K562 (cell line): ENCODE data around the gene COL23A1. TPM values are rescaled to one million over a fixed set of nuclear protein-coding genes. Genes with fewer than 3 reads are reported as not detected.
A peak's percentile ranks its signal among the peaks of the same experiment; 100 is the strongest.

Experiments used
- ATAC-seq: fragments of 200-7000 bp; cut with Tn5 transposase; 3 replicates; pipeline ENCODE4 v1.9.1; 2020; ENCODE audit warnings: moderate library complexity
- BruUV-seq: library from RNA; stranded (reverse); fragments of 400-500 nt; replicated peaks from 2 replicates; lab custom pipeline; 2021; lab: Mats Ljungman, UMichigan
- CTCF ChIA-PET: fragments of 300-600 bp; formaldehyde crosslinking; extraction: SDS; loops from one replicate; lab custom pipeline; 2021; ENCODE audit warnings: low intra/inter-chr PET ratio; lab: Yijun Ruan, JAX
- POLR2A ChIA-PET: fragments of 300-600, 350-650 bp; sonication (Branson Sonifier 250); formaldehyde crosslinking; extraction: SDS; loops from one replicate; lab custom pipeline; 2021; ENCODE audit warnings: antibody characterized with exemption, inconsistent platforms; lab: Yijun Ruan, JAX
- DNase-seq, 4 experiments: peaks; one replicate each; pipeline versions ENCODE4 v3.0.0 to v3.0.0-alpha.2; 2011 to 2018; ENCODE audit warnings: low spot score in 3 of 4, mixed read lengths in 3 of 4; ENCODE audit errors: extremely low read depth in 1 of 4
- FAIRE-seq: peaks from 2 replicates; lab custom pipeline; 2011; peaks lifted over from hg19 to GRCh38; lab: Jason Lieb, UNC
- H2AFZ ChIP-seq: 2 replicates; pipeline ENCODE4 v1.6.0; 2011; ENCODE audit warnings: low read depth, low read length, control low read depth, inconsistent platforms
- H3K27ac ChIP-seq: fragments of 200-600 bp; 3 replicates; pipeline ENCODE4 v1.8.0; 2011; ENCODE audit warnings: low read depth, mild to moderate bottlenecking, control low read depth, inconsistent platforms, low read length, moderate library complexity, mixed read lengths; ENCODE audit errors: extremely low read depth
- H3K27me3 ChIP-seq, 2 experiments: fragments of 300-600 bp in 1 of 2; 2 replicates in 1 of 2; 3 replicates in 1 of 2; pipeline versions ENCODE4 v1.6.0 to v1.8.0; 2011; ENCODE audit warnings: inconsistent platforms in 2 of 2, low read length in 2 of 2, mild to moderate bottlenecking in 1 of 2, mixed read lengths in 1 of 2, moderate library complexity in 1 of 2; ENCODE audit not compliant: control insufficient read depth in 2 of 2, insufficient read depth in 2 of 2
- H3K36me3 ChIP-seq: fragments of 300-600 bp; 3 replicates; pipeline ENCODE4 v1.8.0; 2011; ENCODE audit warnings: mild to moderate bottlenecking, low read length, inconsistent platforms; ENCODE audit not compliant: control insufficient read depth, insufficient read depth
- H3K4me1 ChIP-seq, 2 experiments: fragments of 200-600 bp in 1 of 2; replicated peaks in 1 of 2; 2 replicates in 1 of 2; 3 replicates in 1 of 2; pipeline versions ENCODE4 v1.5.1 to v1.8.0; 2011; ENCODE audit warnings: inconsistent platforms in 2 of 2, low read length in 2 of 2, mild to moderate bottlenecking in 1 of 2, mixed read lengths in 1 of 2, moderate library complexity in 1 of 2; ENCODE audit not compliant: control insufficient read depth in 2 of 2, insufficient read depth in 2 of 2
- H3K4me2 ChIP-seq: 2 replicates; pipeline ENCODE4 v1.6.1; 2011; ENCODE audit warnings: low read length, control low read depth, inconsistent platforms, mixed read lengths; ENCODE audit not compliant: insufficient read depth
- H3K4me3 ChIP-seq: fragments of 200-600 bp; sonication (generic), shearing (Covaris generic); 2 replicates; pipeline ENCODE4 v1.5.1; 2016; ENCODE audit warnings: control low read depth, inconsistent platforms
- H3K79me2 ChIP-seq: fragments of 200-600 bp; 3 replicates; pipeline ENCODE4 v1.8.0; 2011; ENCODE audit warnings: low read length, inconsistent platforms; ENCODE audit not compliant: control insufficient read depth, insufficient read depth
- H3K9ac ChIP-seq, 2 experiments: 2 replicates each; pipeline versions ENCODE4 v1.6.0 to v1.6.1; 2011; ENCODE audit warnings: low read depth in 2 of 2, low read length in 2 of 2, control low read depth in 1 of 2, inconsistent platforms in 1 of 2, mild to moderate bottlenecking in 1 of 2, mixed read lengths in 1 of 2; ENCODE audit not compliant: insufficient read depth in 1 of 2
- H3K9me1 ChIP-seq: one replicate; pipeline ENCODE4 v1.6.0; 2011; ENCODE audit warnings: inconsistent platforms, mild to moderate bottlenecking, low read length, moderate library complexity; ENCODE audit not compliant: control insufficient read depth, insufficient read depth
- H3K9me3 ChIP-seq: replicated peaks from 2 replicates; pipeline ENCODE4 v1.5.1; 2011; ENCODE audit warnings: low read depth, low read length, inconsistent platforms; ENCODE audit not compliant: control insufficient read depth, insufficient read depth
- H4K20me1 ChIP-seq: replicated peaks from 2 replicates; pipeline ENCODE4 v1.6.1; 2011; ENCODE audit warnings: low read length, inconsistent platforms, mixed read lengths; ENCODE audit not compliant: control insufficient read depth, insufficient read depth
- ARHGAP35 ChIP-seq: fragments of 450-650 bp; IDR thresholded peaks from 2 replicates; pipeline ENCODE4 v1.6.1; 2018; ENCODE audit not compliant: partially characterized antibody
- CTCF ChIP-seq, 3 experiments: IDR thresholded peaks in 2 of 3; conservative IDR thresholded peaks in 1 of 3; 2 replicates each; pipeline ENCODE4 v1.5.1; 2011 to 2012; ENCODE audit warnings: low read length in 3 of 3, mild to moderate bottlenecking in 3 of 3, control low read depth in 2 of 3, improper control_type of control experiment in 1 of 3, inconsistent platforms in 1 of 3, low read depth in 1 of 3, mixed read lengths in 1 of 3, moderate library complexity in 1 of 3; ENCODE audit not compliant: insufficient read depth in 2 of 3
- RAD21 ChIP-seq, 2 experiments: fragments of 250-450 bp in 1 of 2; fragments of 450-650 bp in 1 of 2; sonication (Bioruptor Pico) in 1 of 2; formaldehyde crosslinking in 1 of 2; IDR thresholded peaks in 1 of 2; conservative IDR thresholded peaks in 1 of 2; 2 replicates each; pipeline versions ENCODE4 v1.4.0 to v1.8.0; 2020 to 2022; ENCODE audit warnings: mild to moderate bottlenecking in 2 of 2, moderate library complexity in 1 of 2
- RBM22 ChIP-seq: fragments of 200-400 bp; formaldehyde crosslinking; IDR thresholded peaks from 2 replicates; pipeline ENCODE4 v1.6.1; 2018; ENCODE audit warnings: low read length, low read depth; ENCODE audit not compliant: poor library complexity, severe bottlenecking
- REST ChIP-seq, 2 experiments: fragments of 450-650 bp; formaldehyde crosslinking in 1 of 2; IDR thresholded peaks; 2 replicates each; pipeline versions ENCODE4 v1.4.0 to v1.6.1; 2014 to 2020; ENCODE audit warnings: mild to moderate bottlenecking in 2 of 2, borderline replicate concordance in 1 of 2, low read depth in 1 of 2
- ZHX1 ChIP-seq: fragments of 150-350 bp; conservative IDR thresholded peaks from 2 replicates; pipeline ENCODE4 v1.6.1; 2014; ENCODE audit warnings: low read length
- WGBS: fragments of 100-300 bp; shearing (Covaris generic); methylation state at CpG from one replicate; pipeline ENCODE4 v1.1.6; 2016; ENCODE audit warnings: low coverage, mixed read lengths; ENCODE audit not compliant: insufficient coverage; ENCODE audit errors: missing lambda C conversion rate; 5-methylcytosine and 5-hydroxymethylcytosine counted together
- in situ Hi-C: fragments of 300-500 bp; cut with MboI; formaldehyde crosslinking; loops from 4 replicates; pipeline ENCODE4 v1.15.0; 2018; ENCODE audit warnings: inconsistent platforms, mixed read lengths
- intact Hi-C: fragments of 100-400 bp; cut with micrococcal nuclease; formaldehyde crosslinking; loops from 2 replicates; pipeline ENCODE4 v1.14.2; 2022
- polyA plus RNA-seq, 8 experiments: library from polyadenylated mRNA; depleted of rRNA in 4 of 8; stranded (reverse) in 5 of 8; unstranded in 3 of 8; fragments of >200 nt; fragmentation: Nextera tagmentation in 2 of 8; fragmentation: Illumina TruSeq in 1 of 8; extraction: Ambion mirVana in 2 of 8; extraction: Trizol in 1 of 8; gene quantifications; 2 replicates each; pipeline versions ENCODE4 v1.2.1 to v1.2.3, GENCODE V29; 2011 to 2014; ENCODE audit warnings: inconsistent platforms in 1 of 8, missing spikeins in 1 of 8
- total RNA-seq, 7 experiments: library from RNA; depleted of rRNA in 6 of 7; stranded (reverse); fragments of >200 nt in 6 of 7; fragmentation: Illumina TruSeq in 2 of 7; extraction: Trizol in 2 of 7; gene quantifications; 2 replicates each; pipeline versions ENCODE4 v1.2.1 to v1.2.3, GENCODE V29; 2011 to 2021; ENCODE audit warnings: low replicate concordance in 1 of 7

The COL23A1 gene
- total and polyA plus RNA-seq, 9 of the 15 experiments (the other 6 are each of a cell fraction or from before 2014, with no cell fraction given): 0.09 TPM; not detected in 8

GRCh38 chr5:178309271-178310013 lies 280.8 kb downstream of the COL23A1 start:
- H3K79me2 ChIP-seq: no peaks in the 10 kb centered on the region
- 0 out of 5 replicates have a peak, but pooled peaks cover 0 to 4% of the 10 kb centered on the region in 2 experiments for H3K4me1 ChIP-seq
- in situ Hi-C loops: no loop called here
- no peaks in the 10 kb centered on the region for H3K9me3 ChIP-seq
- H3K9ac ChIP-seq: no peak overlapping the region
- H3K27ac ChIP-seq: no peak overlapping the region
- H3K27me3 ChIP-seq: peaks cover 29 to 85% of the 10 kb centered on the region in 2 experiments; a peak in 4 of 5 replicates
- no TSS peak for BruUV-seq
- H2AFZ ChIP-seq: no peak overlapping the region
- peak in 1 of 4 experiments; percentile 21 for DNase-seq
- H3K4me2 ChIP-seq: no peak overlapping the region
- intact Hi-C loops: no loop called here
- POLR2A ChIA-PET: interaction anchor here (0.6 kb wide), 1 partner anchor 57 kb away, joined by 3 read pairs; no protein-coding TSS in a partner anchor
- WGBS: 1% methylated on average over 17 of the region's 18 CpGs
- TF ChIP-seq ZHX1 (no peak), REST (IDR thresholded peaks at IDR 0.05; ENCODE audit: borderline replicate concordance) (peak; percentile 6; the same call in 1 of the 2 replicates), REST (CRISPR knock-in tag; IDR thresholded peaks at IDR 0.05; ENCODE audit: low read depth) (no peak), RBM22 (no peak), RAD21 (CRISPR knock-in tag; conservative IDR thresholded peaks at IDR 0.05 in 1 of 2, IDR thresholded peaks at IDR 0.05 in 1 of 2) (peak in 1 of 2 experiments; percentile 31; a peak in 2 of 4 replicates), CTCF (IDR thresholded peaks at IDR 0.05 in 2 of 3, conservative IDR thresholded peaks at IDR 0.05 in 1 of 3; ENCODE audit: insufficient read depth in 2 of 3, low read depth in 1 of 3, low read length in 3 of 3) (peak; percentile 20 to 23 (median 21); a peak in 3 of 6 replicates), ARHGAP35 (no peak)
- no peak overlapping the region for H3K4me3 ChIP-seq
- H3K36me3 ChIP-seq: no peaks in the 10 kb centered on the region
- CTCF ChIA-PET: no interaction called here
- ATAC-seq: peak; percentile 59
- no peak for FAIRE-seq
- no peaks in the 10 kb centered on the region for H3K9me1 ChIP-seq
- peaks cover 7% of the 10 kb centered on the region; the same call in 1 of the 2 replicates for H4K20me1 ChIP-seq
